SW 1271 (cell line): ENCODE results near the gene DPP6.
A peak's percentile ranks its signal among the peaks of the same experiment; 100 is the strongest.

ENCODE experiments used
- DNase-seq, 2 experiments: peaks; one replicate each; lab custom pipeline; 2025; lab: John Stamatoyannopoulos, UW

DPP6 gene

DNA sequence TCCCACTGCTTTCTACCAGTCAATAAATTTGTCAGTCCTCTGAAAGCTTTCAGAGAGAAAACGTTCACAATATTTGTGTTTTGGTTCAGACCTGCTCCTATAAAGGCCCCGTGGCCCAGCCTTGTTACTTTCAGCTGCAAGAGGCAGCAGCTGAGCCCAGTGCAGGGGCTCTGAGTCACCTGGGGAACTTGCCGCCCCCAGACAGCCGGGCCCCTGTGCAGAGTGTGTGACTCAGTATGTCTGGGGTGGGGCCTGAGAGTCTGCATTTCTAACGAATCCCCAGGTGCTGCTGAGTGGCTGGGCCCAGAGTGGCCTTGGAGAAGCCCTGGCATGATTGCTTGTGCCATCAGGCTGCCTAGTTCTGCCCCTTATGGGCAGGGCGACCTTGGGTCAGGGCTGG is 647.2 kb downstream of the DPP6 start:
- no peak for DNase-seq

DNA sequence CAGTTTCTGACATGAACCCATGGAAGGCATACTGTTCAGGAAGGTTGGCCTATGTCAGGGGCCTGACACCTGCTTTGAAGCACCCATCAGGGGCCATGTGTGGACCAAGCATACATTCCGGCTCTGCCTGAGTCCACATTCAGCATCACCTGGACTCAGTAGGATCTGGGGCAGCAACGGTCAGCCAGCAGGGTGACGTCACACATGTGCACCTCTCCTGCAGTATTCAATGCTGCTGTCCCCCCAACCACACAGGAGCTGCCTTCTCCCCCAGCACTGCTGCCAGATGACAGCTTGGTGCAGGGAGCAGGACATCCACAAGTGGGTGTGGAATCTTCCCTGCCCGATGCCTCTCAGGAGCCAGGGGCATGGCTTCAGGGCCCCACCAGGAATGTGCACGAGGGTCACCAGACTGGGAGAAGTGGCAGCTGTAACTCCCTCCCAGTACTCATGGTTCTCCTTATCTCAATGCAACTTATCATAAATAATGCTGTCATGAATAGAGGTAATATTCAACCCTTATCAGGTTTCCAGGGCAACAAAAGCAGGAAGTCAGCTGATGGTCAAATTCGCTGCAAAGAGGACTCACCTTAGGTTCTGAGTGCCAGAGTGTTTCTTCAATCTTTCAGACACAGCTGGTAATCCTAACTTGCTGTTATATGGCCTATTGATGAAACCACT is 657.8 kb downstream of the DPP6 start:
- no peak for DNase-seq

DNA sequence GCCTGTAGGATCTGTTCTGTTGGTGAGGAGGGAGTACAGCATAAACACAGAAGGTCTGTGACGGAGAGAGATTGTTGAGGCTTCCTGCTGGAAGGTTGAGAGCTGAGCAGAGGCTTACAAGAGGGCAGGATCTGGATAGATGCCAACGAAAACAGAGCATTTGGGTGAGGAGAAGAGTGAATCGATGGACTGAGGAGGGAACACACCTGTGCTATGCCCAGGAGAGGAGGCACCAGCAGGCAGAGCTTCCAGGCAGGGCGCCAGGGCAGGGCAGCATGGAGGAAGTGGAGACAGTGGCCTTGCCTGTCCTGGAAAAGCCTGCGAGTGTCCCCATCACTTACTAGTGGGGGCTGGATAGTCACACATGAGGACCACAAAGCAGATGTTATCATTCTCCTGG is 667.8 kb downstream of the DPP6 start:
- DNase-seq, result no peak

DNA sequence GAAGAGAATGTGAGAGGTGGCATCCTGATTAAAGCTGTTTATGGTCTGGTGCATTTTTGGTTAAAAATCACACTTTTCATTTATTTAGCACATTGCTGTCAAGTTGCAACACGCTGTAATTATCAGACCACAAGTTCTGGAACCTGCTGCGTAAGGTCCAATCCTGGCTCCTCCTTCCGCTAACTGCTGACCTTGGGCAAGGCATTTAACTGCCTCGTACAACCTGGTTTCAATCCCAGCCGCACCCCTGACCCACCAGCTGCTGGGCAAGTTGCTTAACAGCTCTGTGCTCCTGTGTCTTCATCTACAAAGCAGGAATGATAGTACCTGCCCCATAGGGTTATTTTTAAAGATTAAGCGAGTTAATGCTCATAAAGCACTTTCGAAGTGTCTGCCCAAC is 668.9 kb downstream of the DPP6 start:
- no peak for DNase-seq

DNA sequence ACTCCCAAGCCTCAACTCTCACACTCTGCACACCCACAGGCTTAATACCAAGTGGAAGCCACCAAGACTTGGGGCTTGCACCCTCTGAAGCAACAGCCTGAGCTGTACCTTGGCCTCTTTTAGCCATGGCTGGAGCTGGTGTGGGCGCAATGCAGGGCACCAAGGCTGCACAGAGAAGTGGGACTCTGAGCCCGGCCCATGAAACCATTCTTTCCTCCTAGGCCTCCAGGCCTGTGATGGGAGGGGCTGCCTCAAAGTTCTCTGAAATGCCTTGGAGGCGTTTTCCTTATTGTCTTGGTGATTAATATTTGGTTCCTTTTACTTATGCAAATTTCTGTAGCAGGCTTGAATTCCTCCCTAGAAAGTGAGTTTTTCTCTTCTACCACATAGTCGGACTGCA is 674.2 kb downstream of the DPP6 start:
- DNase-seq, result no peak

DNA sequence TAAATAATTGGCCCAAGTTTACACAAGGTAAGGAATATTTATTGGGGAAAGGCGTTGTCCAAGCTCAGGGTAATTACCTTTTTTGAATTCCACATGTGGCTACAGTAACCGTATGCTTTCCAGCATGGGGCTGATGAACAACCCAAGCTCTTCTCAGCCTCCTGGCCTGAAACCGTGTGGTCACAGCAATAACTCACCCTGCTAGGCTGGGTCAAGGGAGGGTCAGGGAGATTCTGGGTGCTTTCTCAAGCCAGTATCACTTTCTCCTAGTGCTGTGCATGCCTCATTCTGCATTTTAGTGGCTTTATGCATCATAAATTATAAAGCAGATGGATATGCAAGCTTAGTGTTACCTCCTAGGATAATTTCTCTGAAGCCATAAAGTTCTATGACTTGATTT is 676.9 kb downstream of the DPP6 start:
- DNase-seq, result no peak

DNA sequence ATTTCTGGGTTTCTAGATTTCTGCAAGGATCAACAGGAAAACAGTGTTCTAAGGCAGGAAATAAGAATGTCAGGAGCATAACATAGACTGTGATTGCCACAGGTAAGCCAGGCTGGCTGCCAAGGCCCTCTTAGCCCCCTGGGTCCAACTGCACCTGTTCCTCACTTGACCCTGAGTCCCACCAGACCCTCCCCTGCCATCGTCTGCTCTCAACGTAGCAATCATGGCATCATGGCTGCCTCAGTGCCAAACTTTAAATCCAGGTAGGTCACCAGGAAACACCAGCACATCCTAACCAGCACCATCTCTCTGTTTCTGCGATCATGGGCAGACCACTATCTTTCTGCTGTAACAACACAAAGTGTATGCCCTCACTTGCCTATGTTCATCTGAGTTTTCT is 683.6 kb downstream of the DPP6 start:
- DNase-seq, result no peak

DNA sequence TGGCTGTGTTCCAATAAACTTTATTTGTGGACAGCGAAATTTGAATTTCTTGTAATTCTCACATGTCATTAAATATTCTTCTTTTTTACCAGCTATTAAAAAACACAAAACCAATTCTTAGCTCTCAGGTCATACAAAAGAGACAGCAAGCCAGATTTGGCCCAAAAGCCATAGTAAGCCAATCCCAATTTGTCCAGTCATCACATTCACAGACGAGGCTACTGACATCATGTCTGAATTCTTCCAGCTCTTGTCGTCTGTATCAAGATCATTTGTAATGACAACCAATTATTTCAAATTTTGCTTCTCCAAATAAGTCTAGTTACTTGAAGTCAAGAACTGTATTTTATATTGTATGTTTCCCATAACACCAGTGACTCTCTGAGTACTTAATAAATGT is 684.2 kb downstream of the DPP6 start:
- DNase-seq, result no peak

DNA sequence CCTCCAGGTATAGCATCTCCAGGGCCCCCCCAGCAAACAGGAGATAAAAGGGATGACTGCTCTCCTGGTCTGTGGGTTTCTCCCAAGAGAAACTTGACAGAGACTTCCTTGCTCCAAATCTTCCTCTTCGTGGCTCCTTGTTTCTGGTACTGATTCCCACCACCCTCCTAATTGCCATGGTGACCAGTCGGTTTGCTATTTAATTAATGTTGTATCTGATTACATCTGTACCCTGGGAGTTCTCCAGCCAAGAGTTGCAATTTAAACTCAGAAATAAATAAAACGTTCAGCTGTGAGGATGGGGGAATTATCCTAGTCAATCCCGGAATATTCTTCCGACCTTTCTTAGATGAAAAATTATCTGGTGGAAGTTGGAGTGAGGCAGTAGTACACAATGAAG is 686.0 kb downstream of the DPP6 start:
- no peak for DNase-seq

DNA sequence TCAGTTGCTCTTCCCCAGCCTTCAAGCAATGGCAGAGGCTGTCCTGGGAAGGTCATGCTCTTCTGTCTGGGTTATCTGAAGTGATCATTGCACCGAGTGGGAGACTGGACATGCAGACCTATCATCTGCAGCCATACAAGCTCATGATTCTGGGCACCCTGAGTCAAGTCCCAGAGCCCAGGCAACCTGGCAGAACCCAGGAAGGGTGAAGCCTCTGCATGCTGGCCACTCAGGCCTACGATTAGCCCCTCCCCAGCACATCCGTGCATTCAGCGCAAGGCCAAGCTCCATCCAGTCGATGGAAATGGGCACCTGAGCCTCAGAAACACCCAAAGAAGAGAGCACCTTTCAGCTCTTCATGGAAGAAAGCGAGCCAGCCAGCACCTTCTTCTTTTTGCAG is 688.9 kb downstream of the DPP6 start:
- no peak for DNase-seq

DNA sequence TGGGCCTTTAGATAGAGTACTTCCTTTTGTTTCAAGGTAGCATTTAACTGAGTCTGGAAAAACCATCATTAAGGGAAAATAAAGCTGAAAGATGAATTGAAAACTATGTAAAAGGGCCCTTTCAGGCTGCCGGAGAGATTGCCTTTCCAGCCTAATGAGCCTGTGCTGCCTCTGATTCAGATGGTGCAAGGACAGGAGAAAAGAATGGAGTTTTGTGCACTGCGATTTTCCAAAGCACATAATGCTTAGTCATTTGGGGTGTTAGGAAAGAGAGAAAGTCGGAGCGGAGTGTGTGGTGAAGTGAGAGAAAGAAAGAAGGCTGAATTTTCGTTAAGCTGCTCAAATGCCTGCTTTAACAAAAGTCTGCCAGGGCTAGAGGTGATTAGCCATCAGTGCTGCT is 691.0 kb downstream of the DPP6 start:
- no peak for DNase-seq

DNA sequence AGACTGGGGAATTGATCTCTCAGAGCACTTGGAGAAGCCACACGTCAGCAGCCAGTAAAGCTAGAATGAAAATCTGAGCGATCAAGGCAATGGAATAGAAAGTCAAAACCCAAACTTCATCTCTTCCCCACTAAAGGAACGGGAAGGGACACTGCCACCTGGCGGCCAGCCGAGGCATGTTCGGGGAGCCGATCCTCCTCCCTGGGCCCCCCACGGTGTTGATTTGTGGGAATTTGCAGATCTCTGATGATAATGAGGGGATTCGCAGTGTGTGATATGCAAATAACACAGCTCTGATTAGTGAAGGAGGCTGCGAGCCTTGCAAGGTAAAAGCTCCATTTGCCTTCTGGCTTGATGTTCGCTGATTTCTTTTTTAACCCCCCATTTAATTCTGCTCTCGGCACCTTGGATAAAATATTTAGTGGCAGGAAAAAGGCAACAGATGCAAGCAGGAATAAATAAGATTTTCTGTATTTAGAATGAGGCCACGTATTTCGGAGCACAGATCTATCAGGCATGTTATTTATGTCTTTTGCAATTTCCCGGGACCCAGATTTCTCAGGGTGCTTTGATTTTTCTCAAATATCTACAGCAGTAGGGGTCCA is 692.2 kb downstream of the DPP6 start:
- DNase-seq, result peak in 1 of 2 experiments; percentile 10

DNA sequence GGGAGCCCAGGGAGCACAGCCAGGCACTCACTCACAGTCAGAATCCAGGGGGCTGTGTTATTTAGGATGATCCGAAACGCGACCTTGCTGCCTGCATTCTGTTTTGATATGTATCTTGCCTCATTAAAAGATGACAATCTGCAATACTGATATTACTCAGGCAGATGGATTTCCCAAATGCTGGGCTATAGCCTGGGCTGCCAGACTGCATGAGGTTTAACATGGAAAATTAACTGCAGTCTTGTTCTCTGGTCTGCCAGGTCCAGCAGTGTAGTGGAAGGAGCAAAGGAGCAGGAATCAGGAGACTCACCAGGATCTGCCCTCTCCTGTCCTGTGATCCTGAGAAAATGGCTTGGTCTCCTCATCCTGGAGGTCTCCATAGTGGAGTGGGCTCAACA is 692.7 kb downstream of the DPP6 start:
- DNase-seq, result no peak

DNA sequence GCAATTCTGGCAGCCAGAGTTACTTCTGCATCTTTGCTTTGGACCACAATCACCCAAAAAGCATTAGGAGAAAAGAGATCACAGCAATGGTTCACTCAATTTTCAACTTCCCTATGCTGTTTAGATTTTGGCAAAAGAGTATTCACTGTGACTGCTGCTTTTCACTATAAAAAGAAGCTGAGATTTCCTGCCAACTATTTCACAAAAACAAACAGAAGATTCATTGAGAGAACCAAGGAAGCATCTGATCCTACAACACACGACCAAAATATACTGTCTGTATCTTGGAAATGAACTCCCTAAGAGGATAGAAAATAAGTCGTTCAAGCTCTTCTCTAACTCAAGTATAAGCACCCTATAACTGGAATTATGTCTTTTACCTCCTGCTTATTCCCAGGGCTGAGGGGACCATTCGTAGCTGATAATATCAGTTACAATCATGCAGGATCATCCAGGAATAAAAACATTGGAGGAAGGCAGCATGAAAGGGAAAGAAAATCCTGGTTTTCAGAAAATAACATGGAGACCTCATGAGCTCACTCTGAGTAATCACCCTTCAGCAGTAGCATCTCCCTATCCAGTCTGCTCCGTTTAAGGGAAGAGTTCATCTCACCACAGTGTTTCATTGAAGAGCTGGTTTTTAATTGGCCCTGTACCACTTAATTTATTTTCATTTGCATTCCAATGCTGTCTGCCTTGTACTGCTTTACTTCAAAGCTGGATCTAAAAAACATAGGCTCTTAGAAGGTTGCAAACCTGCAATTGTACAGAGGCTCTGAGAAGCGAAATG is 694.6 kb downstream of the DPP6 start:
- no peak for DNase-seq

DNA sequence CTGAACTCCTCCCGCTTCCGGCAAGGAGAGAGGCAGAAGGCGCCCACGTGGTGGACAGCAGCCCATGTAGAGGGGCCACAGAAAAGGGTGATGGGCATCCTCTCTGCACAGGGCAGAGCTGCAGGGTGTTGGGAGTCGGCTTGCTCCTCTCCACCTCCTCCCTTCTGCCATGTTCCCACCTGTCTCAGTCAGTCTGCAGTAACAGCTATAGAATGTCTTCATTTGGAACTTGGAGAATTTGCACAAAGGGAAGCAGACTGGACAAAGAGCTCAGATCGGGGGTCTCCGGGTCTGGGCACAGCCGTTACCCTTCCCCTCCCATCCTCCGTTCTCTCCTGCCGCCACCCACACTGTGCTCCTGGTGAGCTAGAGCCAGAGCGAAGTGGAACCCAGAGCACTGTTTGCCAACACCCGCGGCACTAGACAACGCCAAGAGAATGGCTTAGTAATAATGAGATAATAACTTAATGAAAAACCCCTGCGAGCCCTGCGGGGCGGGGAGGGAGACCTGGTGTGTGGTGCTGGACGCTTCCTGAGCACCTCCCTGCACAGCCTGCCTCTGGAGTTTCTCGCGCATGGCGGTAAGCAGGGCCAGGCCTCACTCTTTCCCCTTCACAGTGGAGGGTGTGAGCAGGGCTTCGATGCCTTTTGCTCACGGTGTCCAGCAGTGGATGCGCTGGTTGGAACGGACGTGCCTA is 696.0 kb downstream of the DPP6 start:
- no peak for DNase-seq

DNA sequence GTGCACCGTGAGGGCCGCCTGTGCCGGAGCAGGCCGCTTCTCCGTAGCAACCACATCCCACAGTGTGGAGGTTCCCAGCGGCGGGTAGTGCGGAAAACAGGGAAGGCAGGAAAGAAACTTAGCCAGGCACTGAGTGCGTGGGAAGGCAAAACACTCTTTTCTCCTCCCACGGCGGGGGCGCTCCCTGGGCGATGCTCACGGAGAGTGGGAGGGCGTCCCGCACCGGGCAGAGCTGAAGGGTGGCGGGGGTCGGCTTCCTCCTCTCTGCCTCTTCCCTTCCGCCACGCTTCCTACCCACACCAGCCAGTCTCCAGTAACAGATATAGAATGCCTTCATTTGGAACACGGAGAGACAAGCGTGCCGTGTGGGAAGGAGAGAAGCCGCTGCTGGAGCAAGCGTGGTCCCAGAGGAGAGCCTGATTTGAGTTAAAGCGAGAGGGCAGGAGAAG is 698.2 kb downstream of the DPP6 start:
- no peak for DNase-seq

DNA sequence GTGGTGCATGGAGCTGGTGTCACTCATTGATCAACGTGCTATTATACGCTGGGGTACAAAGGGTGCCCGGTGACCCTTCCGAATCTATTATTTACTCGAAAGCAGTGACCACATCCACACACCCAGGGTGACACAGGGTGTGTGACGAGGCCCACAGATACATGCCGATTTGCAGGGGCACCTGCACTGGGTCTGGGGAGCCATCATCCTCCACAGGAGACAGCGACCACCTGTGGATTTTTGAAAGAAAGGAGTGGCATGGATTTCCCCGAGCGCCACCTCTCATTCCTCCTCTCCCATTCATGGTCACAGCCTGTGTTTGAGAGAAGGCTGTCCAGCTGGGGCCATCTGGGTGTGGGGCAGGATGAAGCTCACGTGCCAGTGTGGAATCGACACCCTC is 701.0 kb downstream of the DPP6 start:
- DNase-seq, result no peak

DNA sequence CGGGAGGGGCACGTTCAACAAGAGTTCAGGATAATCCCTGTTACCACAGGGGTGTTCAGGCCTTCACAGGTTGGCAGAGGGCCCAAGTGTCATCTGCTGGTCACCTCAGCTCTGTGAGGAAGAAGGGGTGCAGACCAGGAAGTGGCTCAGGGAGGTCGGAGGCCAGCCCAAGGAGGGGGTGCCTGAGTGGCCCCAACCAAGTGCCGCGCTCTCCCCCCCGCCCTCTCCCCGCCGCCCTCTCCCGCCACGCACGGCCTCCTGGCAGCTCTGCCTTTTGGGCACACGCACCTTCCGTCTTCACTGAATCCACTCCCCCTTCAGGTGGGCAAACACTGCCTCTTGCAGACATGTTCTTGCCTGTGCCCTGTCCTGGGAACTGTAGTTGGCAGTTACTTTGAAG is 705.6 kb downstream of the DPP6 start:
- DNase-seq, result no peak

DNA sequence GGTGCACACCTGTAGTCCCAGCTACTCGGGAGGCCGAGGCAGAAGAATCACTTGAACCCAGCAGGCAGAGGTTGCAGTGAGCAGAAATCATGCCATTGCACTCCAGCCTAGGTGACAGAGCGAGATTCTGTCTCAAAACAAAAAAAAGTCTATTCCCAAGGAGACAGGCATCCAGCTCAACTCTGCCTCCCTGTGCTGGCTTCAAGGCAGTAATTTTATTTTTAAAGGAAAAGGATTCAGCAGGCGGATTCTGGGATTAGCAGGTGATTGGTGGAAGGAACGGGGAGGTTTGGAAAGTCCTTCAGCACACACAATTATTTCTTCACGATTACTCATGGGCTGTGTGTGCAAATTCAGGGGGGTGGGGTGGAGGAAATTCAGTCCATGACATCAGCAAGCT is 707.8 kb downstream of the DPP6 start:
- no peak for DNase-seq

DNA sequence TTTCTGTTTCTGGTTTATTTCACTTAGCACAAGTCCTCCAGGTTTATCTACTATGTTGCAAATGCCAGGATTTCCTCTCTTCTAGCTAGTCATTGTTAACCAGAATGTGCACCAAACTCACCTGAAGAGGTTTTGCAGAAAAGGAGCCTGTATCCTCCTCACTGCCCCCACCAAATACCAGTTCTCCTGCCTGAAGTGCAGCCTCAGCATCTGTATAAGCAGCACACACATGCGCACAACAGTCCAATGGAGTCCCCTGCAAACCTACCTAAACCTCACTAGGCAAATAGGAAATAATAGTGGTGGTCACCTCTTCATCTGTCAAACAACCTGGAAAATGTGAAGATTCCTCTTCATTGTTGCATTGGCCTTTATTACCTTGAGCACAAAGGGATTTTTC is 712.9 kb downstream of the DPP6 start:
- no peak for DNase-seq

DNA sequence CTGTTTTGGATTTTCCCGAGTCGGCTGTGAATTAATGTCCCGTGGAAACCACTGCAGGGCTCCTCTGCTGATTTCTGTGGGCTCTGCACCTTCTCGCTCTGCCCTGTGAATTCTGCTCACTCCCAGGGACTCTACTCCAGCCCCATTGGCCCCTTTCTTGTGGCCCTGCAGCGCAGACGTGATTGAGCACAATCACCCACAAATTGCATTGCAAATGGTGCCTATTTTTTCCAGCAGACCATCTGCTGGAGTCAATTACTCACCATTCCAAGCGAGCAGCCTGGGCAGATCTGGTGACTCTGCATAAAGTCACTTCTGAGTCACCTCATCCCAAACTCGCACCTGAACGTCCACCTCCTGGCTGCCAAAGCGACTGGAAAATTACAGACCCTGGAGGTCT is 714.9 kb downstream of the DPP6 start:
- DNase-seq, result no peak

DNA sequence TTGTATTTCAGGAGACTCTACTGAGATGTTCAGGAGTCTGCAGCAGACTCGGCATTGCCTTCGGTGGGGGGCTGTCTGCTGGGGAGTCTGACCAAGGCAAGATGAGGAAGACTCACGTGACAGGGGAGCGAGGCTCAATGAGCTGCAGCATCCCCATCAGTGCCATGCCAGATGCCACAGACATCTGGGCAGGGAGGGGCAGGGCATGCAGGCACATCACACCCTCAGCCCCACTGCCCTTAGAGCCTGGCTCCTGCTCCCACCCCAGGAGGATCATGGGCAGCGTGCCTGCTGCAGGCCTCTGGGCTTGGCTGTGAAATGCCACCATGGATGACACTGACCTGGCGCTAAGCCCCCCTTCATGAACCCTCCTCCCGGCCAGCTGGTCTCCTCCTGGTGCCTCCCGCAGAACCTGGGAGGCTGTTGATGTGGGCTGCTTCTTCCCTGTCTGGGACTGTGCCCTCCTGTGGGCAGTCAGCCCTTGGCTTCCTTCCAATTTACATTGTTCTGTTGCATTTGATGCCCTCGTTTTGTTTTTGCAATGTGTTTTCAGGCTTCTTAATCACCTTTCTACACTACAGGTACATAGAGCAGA is 715.7 kb downstream of the DPP6 start:
- no peak for DNase-seq
